Loucy (cell line): Measurements from ENCODE around the gene ARL4D.

Source experiments
- H2AFZ ChIP-seq: fragments of 200-600 bp; sonication (generic); 2 replicates; pipeline ENCODE4 v1.6.0; 2016; ENCODE audit warnings: antibody characterized with exemption, mild to moderate bottlenecking, low read length, moderate library complexity
- H3F3A ChIP-seq: fragments of 200-600 bp; 2 replicates; pipeline ENCODE4 v1.6.0; 2016; ENCODE audit warnings: antibody characterized with exemption, low read depth, mild to moderate bottlenecking
- H3K27me3 ChIP-seq: fragments of 200-600 bp; sonication (generic); 2 replicates; pipeline ENCODE4 v1.6.1; 2014; ENCODE audit warnings: low read length, mild to moderate bottlenecking; ENCODE audit not compliant: insufficient read depth, poor library complexity, severe bottlenecking
- H3K36me3 ChIP-seq: fragments of 200-600 bp; sonication (generic); 2 replicates; pipeline ENCODE4 v1.6.1; 2016; ENCODE audit warnings: low read length; ENCODE audit not compliant: insufficient read depth
- H3K4me1 ChIP-seq: fragments of 200-600 bp; sonication (generic); 2 replicates; pipeline ENCODE4 v1.5.1; 2014; ENCODE audit warnings: low read length, mild to moderate bottlenecking; ENCODE audit not compliant: insufficient read depth, poor library complexity, severe bottlenecking
- H3K4me2 ChIP-seq: fragments of 200-600 bp; sonication (generic); 2 replicates; pipeline ENCODE4 v1.6.0; 2014; ENCODE audit warnings: antibody characterized with exemption, low read length, low read depth, mild to moderate bottlenecking; ENCODE audit not compliant: poor library complexity, severe bottlenecking
- H3K4me3 ChIP-seq: fragments of 200-600 bp; sonication (generic); 2 replicates; pipeline ENCODE4 v1.5.1; 2014; ENCODE audit warnings: low read length, mild to moderate bottlenecking, mixed read lengths; ENCODE audit not compliant: poor library complexity, severe bottlenecking
- H3K79me2 ChIP-seq: fragments of 200-600 bp; sonication (generic); 2 replicates; pipeline ENCODE4 v1.6.1; 2014; ENCODE audit warnings: low read length; ENCODE audit not compliant: insufficient read depth
- H3K9ac ChIP-seq: fragments of 200-600 bp; sonication (generic); 2 replicates; pipeline ENCODE4 v1.6.0; 2014; ENCODE audit warnings: mild to moderate bottlenecking, low read depth, low read length, moderate library complexity; ENCODE audit not compliant: poor library complexity, severe bottlenecking
- H3K9me2 ChIP-seq: fragments of 200-600 bp; sonication (generic); replicated peaks from 2 replicates; pipeline ENCODE4 v1.6.1; 2016; ENCODE audit warnings: low read depth, low read length, mixed read lengths
- H3K9me3 ChIP-seq: fragments of 200-600 bp; sonication (generic); 2 replicates; pipeline ENCODE4 v1.6.1; 2014; ENCODE audit warnings: mild to moderate bottlenecking, antibody characterized with exemption, low read length, low read depth; ENCODE audit not compliant: insufficient read depth
- H4K20me1 ChIP-seq: fragments of 200-600 bp; sonication (generic); 2 replicates; pipeline ENCODE4 v1.6.0; 2014; ENCODE audit warnings: antibody characterized with exemption, low read length, mild to moderate bottlenecking; ENCODE audit not compliant: insufficient read depth, poor library complexity, severe bottlenecking
- EZH2phosphoT487 ChIP-seq: fragments of 200-600 bp; IDR thresholded peaks from 2 replicates; pipeline ENCODE4 v1.6.1; 2018; ENCODE audit warnings: antibody characterized with exemption, mild to moderate bottlenecking, moderate library complexity, borderline replicate concordance
- TF ChIP-seq, protein P1 (sequence below): fragments of 200-600 bp; sonication (generic); conservative IDR thresholded peaks from 2 replicates; pipeline ENCODE4 v1.5.1; 2014; ENCODE audit warnings: mild to moderate bottlenecking, antibody characterized with exemption, low read length

Gene ARL4D

GRCh38 chr17:43423777-43424455 is 25.1 kb downstream of the ARL4D start:
- Histone ChIP-seq H3F3A (no peaks in the 10 kb centered on the region), H3K9me3 (no peaks in the 10 kb centered on the region), H2AFZ (no peak overlapping the region), H4K20me1 (no peaks in the 10 kb centered on the region), H3K79me2 (no peaks in the 10 kb centered on the region), H3K9me2 (no peaks in the 10 kb centered on the region), H3K9ac (no peak overlapping the region), H3K27me3 (no peaks in the 10 kb centered on the region), H3K36me3 (no peaks in the 10 kb centered on the region), H3K4me2 (no peak overlapping the region), H3K4me1 (no peaks in the 10 kb centered on the region), H3K4me3 (no peak overlapping the region)
- TF ChIP-seq EZH2phosphoT487, result no peak
- TF ChIP-seq, protein P1, sequence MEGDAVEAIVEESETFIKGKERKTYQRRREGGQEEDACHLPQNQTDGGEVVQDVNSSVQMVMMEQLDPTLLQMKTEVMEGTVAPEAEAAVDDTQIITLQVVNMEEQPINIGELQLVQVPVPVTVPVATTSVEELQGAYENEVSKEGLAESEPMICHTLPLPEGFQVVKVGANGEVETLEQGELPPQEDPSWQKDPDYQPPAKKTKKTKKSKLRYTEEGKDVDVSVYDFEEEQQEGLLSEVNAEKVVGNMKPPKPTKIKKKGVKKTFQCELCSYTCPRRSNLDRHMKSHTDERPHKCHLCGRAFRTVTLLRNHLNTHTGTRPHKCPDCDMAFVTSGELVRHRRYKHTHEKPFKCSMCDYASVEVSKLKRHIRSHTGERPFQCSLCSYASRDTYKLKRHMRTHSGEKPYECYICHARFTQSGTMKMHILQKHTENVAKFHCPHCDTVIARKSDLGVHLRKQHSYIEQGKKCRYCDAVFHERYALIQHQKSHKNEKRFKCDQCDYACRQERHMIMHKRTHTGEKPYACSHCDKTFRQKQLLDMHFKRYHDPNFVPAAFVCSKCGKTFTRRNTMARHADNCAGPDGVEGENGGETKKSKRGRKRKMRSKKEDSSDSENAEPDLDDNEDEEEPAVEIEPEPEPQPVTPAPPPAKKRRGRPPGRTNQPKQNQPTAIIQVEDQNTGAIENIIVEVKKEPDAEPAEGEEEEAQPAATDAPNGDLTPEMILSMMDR, result no peak

- Histone ChIP-seq H3K36me3 (no peaks in the 10 kb centered on the region), H3K4me3 (no peak overlapping the region), H3K4me2 (no peak overlapping the region), H3K9ac (no peak overlapping the region), H3K27me3 (no peaks in the 10 kb centered on the region), H3K79me2 (no peaks in the 10 kb centered on the region), H2AFZ (no peak overlapping the region), H3K9me2 (no peaks in the 10 kb centered on the region), H3F3A (no peaks in the 10 kb centered on the region), H4K20me1 (no peaks in the 10 kb centered on the region), H3K4me1 (no peaks in the 10 kb centered on the region), H3K9me3 (no peaks in the 10 kb centered on the region)
- TF ChIP-seq, protein P1, result no peak
- TF ChIP-seq EZH2phosphoT487, result no peak
Measured at GRCh38 chr17:43427362-43428043, 28.7 kb downstream of the ARL4D start.

- H3K27me3 ChIP-seq, result no peaks in the 10 kb centered on the region
- H3K9me3 ChIP-seq, result no peaks in the 10 kb centered on the region
- H3F3A ChIP-seq, result no peaks in the 10 kb centered on the region
- H3K36me3 ChIP-seq, result no peaks in the 10 kb centered on the region
- TF ChIP-seq EZH2phosphoT487, result no peak
- TF ChIP-seq, protein P1, result no peak; the same call in 1 of the 2 replicates
- H2AFZ ChIP-seq, result no peak overlapping the region
- no peaks in the 10 kb centered on the region for H3K4me1 ChIP-seq
- H3K9me2 ChIP-seq, result no peaks in the 10 kb centered on the region
- H4K20me1 ChIP-seq, result no peaks in the 10 kb centered on the region
- H3K79me2 ChIP-seq, result no peaks in the 10 kb centered on the region
- no peak overlapping the region for H3K9ac ChIP-seq
- H3K4me3 ChIP-seq, result no peak overlapping the region
- H3K4me2 ChIP-seq, result no peak overlapping the region
Measured at GRCh38 chr17:43428524-43428923, 29.7 kb downstream of the ARL4D start.
